Fibroblast of lung (primary cell): Measurements from ENCODE around the gene ZSWIM6. TPM values are rescaled to one million over a fixed set of nuclear protein-coding genes. Genes with fewer than 3 reads are reported as not detected.

Experiments
- DNase-seq, 2 donors: peaks; one replicate each; pipeline versions ENCODE4 v3.0.0 to v3.0.0-alpha.2; 2010; ENCODE audit warnings: low read depth in 2 of 2
- H2AFZ ChIP-seq: 2 replicates; pipeline ENCODE4 v1.5.1; 2012; ENCODE audit warnings: low read length, control low read depth, inconsistent platforms
- H3K27ac ChIP-seq: 2 replicates; pipeline ENCODE4 v1.5.1; 2011; ENCODE audit warnings: low read length, control low read depth; ENCODE audit not compliant: insufficient read depth
- H3K27me3 ChIP-seq: 2 replicates; pipeline ENCODE4 v1.5.1; 2011; ENCODE audit warnings: mild to moderate bottlenecking, low read length; ENCODE audit not compliant: control insufficient read depth, insufficient read depth
- H3K36me3 ChIP-seq: 2 replicates; pipeline ENCODE4 v1.5.1; 2011; ENCODE audit warnings: low read length; ENCODE audit not compliant: control insufficient read depth, insufficient read depth
- H3K4me1 ChIP-seq: 2 replicates; pipeline ENCODE4 v1.5.1; 2011; ENCODE audit warnings: low read length; ENCODE audit not compliant: control insufficient read depth, insufficient read depth; ENCODE audit errors: extremely low read depth
- H3K4me2 ChIP-seq: 2 replicates; pipeline ENCODE4 v1.5.1; 2011; ENCODE audit warnings: low read length, control low read depth; ENCODE audit not compliant: insufficient read depth; ENCODE audit errors: extremely low read depth
- H3K4me3 ChIP-seq, 4 experiments: fragments of 200-600 bp in 1 of 4; sonication (generic) in 1 of 4; replicated peaks in 1 of 4; 2 replicates each; pipeline ENCODE4 v1.5.1; 2011 to 2016; ENCODE audit warnings: low read length in 4 of 4, low read depth in 3 of 4, mild to moderate bottlenecking in 3 of 4, control low read depth in 2 of 4, inconsistent platforms in 1 of 4, mixed read lengths in 1 of 4; ENCODE audit not compliant: insufficient read depth in 1 of 4; ENCODE audit errors: control extremely low read depth in 1 of 4
- H3K79me2 ChIP-seq: 2 replicates; pipeline ENCODE4 v1.5.1; 2012; ENCODE audit warnings: mild to moderate bottlenecking, low read length, inconsistent platforms; ENCODE audit not compliant: control insufficient read depth, insufficient read depth
- H3K9ac ChIP-seq: 2 replicates; pipeline ENCODE4 v1.5.1; 2011; ENCODE audit warnings: mild to moderate bottlenecking, low read length, control low read depth; ENCODE audit not compliant: insufficient read depth
- H3K9me3 ChIP-seq: 2 replicates; pipeline ENCODE4 v1.5.1; 2012; ENCODE audit warnings: low read depth, low read length; ENCODE audit not compliant: control insufficient read depth, insufficient read depth
- H4K20me1 ChIP-seq: 2 replicates; pipeline ENCODE4 v1.5.1; 2011; ENCODE audit warnings: low read length; ENCODE audit not compliant: control insufficient read depth, insufficient read depth; ENCODE audit errors: extremely low read depth
- CTCF ChIP-seq, 2 donors: IDR thresholded peaks in 1 of 2; conservative IDR thresholded peaks in 1 of 2; 1 replicate in 1 of 2; 2 replicates in 1 of 2; pipeline ENCODE4 v1.5.1; 2011 to 2012; ENCODE audit warnings: low read length in 2 of 2, control low read depth in 1 of 2, inconsistent platforms in 1 of 2, low read depth in 1 of 2, mild to moderate bottlenecking in 1 of 2
- EZH2 ChIP-seq: IDR thresholded peaks from 2 replicates; pipeline ENCODE4 v1.5.1; 2012; ENCODE audit warnings: low read length, control low read depth, mild to moderate bottlenecking; ENCODE audit errors: missing control alignments
- polyA plus RNA-seq, 2 donors: library from polyadenylated mRNA; depleted of rRNA in 1 of 2; stranded (reverse) in 1 of 2; unstranded in 1 of 2; fragments of >200 nt; gene quantifications; 2 replicates each; pipeline ENCODE4 v1.2.1, GENCODE V29; 2011 to 2012; ENCODE audit warnings: missing spikeins in 1 of 2
- total RNA-seq: library from RNA; depleted of rRNA; stranded (reverse); fragments of >200 nt; gene quantifications from 2 replicates; pipeline ENCODE4 v1.2.1, GENCODE V29; 2014

ZSWIM6 gene
- total and polyA plus RNA-seq, 2 donors (not counting 1 experiment from before 2014, with no cell fraction given), result 23.5 to 26.6 TPM

GRCh38 chr5:61349935-61350334, 17.9 kb downstream of the ZSWIM6 start:
- Histone ChIP-seq H4K20me1 (peaks cover 15% of the 10 kb centered on the region), H3K4me1 (no peaks in the 10 kb centered on the region), H3K9me3 (no peaks in the 10 kb centered on the region), H3K79me2 (peaks cover 98% of the 10 kb centered on the region), H3K4me2 (no peak overlapping the region), H3K27ac (no peak overlapping the region), H3K9ac (no peak overlapping the region), H3K36me3 (no peaks in the 10 kb centered on the region), H2AFZ (no peak overlapping the region), H3K27me3 (no peaks in the 10 kb centered on the region), H3K4me3 (no peak overlapping the region)
- DNase-seq, result no peak
- TF ChIP-seq CTCF (conservative IDR thresholded peaks at IDR 0.05 in 1 of 2, IDR thresholded peaks at IDR 0.05 in 1 of 2; ENCODE audit: low read depth in 1 of 2, low read length in 2 of 2) (no peak), EZH2 (no peak)

GRCh38 chr5:61350535-61350934, 18.5 kb downstream of the ZSWIM6 start:
- Histone ChIP-seq H3K27ac (no peak overlapping the region), H4K20me1 (peaks cover 15% of the 10 kb centered on the region), H3K9me3 (no peaks in the 10 kb centered on the region), H3K79me2 (peaks cover 97% of the 10 kb centered on the region), H3K4me1 (no peaks in the 10 kb centered on the region), H3K36me3 (no peaks in the 10 kb centered on the region), H3K27me3 (no peaks in the 10 kb centered on the region), H2AFZ (no peak overlapping the region), H3K9ac (no peak overlapping the region), H3K4me2 (no peak overlapping the region), H3K4me3 (no peak overlapping the region)
- no peak for DNase-seq
- no peak for TF ChIP-seq EZH2
- TF ChIP-seq CTCF (conservative IDR thresholded peaks at IDR 0.05 in 1 of 2, IDR thresholded peaks at IDR 0.05 in 1 of 2; ENCODE audit: low read depth in 1 of 2, low read length in 2 of 2), result no peak

GRCh38 chr5:61351733-61352132, 19.7 kb downstream of the ZSWIM6 start:
- H4K20me1 ChIP-seq, result peaks cover 17% of the 10 kb centered on the region
- H3K4me3 ChIP-seq, result no peak overlapping the region
- no peak overlapping the region for H3K27ac ChIP-seq

More at GRCh38 chr5:61351733-61352132, 19.7 kb downstream of the ZSWIM6 start:
- DNase-seq, result no peak
- no peak overlapping the region for H3K9ac ChIP-seq
- no peaks in the 10 kb centered on the region for H3K9me3 ChIP-seq
- H2AFZ ChIP-seq, result no peak overlapping the region
- no peak for TF ChIP-seq CTCF (conservative IDR thresholded peaks at IDR 0.05 in 1 of 2, IDR thresholded peaks at IDR 0.05 in 1 of 2; ENCODE audit: low read depth in 1 of 2, low read length in 2 of 2)
- no peak for TF ChIP-seq EZH2
- H3K79me2 ChIP-seq, result peaks cover 95% of the 10 kb centered on the region
- no peaks in the 10 kb centered on the region for H3K36me3 ChIP-seq
- no peaks in the 10 kb centered on the region for H3K4me1 ChIP-seq
- no peak overlapping the region for H3K4me2 ChIP-seq
- H3K27me3 ChIP-seq, result no peaks in the 10 kb centered on the region
